ENCODE measurements around the gene SORCS2. TPM values are rescaled to one million over a fixed set of nuclear protein-coding genes. Genes with fewer than 3 reads are reported as not detected.
"Not testable (repeated sequence)": the region's sequence is repeated elsewhere in the genome, so short reads cannot be mapped to it uniquely, and the experiment has no call there.

SORCS2 gene
- total RNA-seq, 1 donor from 2014 or later = 13.4 TPM

DNA sequence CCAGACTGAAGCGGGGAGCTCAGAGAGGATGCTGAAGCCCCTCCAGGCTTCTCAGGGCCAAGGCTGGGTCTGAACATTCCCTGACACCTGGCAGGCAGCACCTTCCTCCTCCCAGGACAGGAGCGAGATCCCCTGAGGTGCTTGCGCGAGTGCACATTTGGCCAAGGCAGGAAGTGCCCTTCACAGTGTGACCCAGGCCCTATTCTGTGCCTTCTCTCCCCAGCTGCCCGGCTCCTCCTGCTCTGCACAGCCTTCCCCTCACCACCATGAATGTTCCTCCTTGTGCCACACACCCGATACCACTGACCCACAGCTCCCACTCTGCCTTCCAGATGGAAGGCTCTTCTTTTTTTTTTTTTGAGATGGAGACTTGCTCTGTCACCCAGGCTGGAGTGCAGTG is 259.5 kb downstream of the SORCS2 start:
- DNase-seq = no peak

DNA sequence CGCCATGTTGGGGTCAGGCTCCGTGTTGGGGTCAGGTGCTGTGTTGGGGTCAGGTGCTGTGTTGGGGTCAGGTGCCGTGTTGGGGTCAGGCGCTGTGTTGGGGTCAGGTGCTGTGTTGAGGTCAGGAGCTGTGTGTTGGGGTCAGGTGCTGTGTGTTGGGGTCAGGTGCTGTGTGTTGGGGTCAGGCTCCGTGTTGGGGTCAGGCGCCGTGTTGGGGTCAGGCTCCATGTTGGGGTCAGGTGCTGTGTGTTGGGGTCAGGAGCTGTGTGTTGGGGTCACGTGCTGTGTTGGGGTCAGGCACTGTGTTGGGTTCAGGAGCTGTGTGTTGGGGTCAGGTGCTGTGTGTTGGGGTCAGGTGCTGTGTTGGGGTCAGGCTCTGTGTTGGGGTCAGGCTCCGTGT is 260.5 kb downstream of the SORCS2 start:
- not testable (repeated sequence) for DNase-seq

DNA sequence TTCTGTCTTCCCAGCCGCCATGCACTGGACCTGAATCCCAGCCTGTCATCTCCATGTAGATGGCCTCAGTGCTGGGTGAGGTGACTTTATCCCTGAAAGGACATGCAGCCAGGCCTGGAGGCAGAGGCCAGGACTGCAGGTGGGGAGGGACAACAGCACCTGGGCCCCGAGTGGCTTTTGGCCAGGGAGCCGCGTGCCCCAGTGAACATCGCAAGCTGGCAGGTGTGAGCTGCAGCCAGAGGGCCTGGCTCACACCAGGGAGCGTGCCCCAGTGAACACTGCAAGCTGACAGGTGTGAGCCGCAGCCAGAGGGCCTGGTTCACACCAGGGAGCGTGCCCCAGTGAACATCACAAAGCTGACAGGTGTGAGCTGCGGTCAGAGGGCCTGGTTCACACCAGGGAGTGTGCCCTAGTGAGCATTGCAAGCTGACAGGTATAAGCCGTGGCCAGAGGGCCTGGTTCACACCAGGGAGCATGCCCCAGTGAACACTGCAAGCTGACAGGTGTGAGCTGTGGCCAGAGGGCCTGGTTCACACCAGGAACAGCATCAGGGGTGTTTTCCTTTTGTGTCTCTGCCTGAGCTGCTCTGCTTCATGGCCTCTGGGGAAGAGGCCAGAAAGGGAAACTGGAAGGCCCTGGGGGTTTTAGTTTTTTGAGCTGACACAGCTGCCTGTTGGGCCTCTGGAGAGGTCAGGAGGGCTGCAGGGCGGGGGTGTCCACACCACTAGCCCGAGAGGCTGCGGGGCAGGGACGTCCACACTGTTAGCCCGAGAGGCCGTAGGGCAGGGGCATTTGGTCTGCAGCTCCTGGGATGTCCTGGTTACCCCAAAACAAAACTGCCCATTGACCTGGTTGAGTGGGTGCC is 265.1 kb downstream of the SORCS2 start:
- DNase-seq = no peak

DNA sequence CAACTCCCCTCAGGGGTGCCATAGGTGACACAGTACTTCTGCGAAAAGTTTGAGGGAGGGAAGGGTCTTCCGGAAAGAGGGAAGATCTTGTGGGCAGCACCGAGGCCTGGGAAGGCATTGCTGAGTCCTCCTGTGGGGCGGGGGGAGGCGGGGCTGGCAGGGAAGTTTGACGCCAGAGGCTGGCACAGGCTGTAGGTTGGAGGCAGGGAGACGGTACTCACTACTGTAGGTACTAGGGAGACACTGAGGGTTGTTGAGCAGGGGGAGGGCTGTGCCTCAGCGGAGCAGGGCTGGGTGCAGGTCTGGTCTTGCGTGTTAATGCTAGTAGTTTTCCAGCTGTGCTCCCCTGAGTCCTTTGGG is 265.7 kb downstream of the SORCS2 start:
- DNase-seq = no peak

DNA sequence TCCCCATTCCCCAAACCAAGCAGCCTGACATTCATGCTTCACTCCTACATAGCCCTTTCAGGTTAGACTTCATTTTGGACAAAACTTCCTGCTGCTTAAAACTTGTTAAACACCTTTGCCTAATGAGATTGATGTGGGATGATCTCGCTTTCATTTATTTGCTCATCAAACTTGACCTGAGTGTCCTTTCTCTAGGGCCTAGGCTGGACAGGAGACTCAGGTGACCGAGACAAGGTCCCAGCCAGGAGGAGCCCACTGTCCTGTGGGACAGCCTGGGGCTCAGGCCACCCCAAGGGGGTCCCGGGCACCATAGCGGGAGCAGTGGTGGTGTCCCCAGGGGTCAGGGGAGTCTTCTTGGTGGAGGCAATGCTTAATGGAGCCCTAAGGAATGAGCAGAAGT is 266.1 kb downstream of the SORCS2 start:
- no peak for DNase-seq

DNA sequence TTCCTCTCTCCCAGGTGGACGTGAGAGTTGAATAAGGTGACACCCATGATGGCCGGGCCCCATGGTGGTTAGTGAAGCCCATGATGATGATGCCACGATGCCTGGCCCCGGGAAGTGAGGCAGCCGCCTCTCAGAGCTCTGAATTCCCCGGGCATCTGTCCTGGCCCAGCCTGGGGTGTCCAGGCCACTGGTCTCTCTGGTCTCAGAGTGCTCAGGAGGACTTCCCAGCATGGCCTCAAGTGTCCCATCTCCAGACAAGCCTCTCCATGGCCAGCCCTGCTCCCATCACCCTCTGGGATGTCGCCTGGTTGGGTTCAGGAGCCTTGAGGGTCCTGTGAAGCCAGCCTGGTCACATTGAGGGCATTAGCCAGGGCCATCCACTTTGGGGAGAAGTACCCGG is 267.1 kb downstream of the SORCS2 start:
- DNase-seq = no peak

DNA sequence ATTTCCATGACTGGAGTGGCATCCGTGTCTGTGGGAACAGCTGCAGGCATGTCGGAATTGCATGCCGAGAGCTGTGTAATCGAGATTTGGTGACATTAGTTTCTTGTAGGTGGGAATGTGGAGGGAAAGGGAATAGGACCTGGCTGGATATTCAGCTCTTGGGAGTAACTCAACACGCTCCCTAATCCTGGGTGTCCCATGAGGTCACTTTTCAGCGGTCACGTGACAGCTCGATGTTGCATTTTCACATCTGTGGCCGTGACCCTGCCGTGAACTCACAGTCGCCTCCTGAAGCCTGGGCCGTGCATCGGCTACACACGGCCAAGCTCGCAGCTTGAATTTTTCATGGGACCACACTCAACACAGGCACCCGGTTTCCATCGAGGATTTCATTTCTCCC is 268.2 kb downstream of the SORCS2 start:
- peak; percentile 91 for DNase-seq

DNA sequence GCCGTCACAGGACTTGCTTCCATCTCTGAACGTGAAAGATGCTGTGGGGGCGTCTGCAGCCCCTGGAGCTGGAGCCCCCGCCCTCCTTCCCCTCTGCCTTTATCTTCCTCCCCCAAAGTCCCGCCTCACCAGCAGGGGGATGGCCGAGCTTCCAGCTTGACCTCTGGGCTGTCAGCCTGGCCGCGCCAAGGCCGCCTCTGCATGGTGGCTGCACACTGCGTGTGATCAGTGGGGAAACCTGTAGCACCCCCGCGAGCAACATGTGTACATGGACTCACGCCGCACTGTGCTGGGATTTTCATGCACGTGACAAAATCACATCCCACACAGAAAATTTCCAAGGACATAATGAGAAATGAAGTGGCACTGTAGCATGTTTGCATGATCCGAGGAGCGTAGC is 268.9 kb downstream of the SORCS2 start:
- no peak for DNase-seq

DNA sequence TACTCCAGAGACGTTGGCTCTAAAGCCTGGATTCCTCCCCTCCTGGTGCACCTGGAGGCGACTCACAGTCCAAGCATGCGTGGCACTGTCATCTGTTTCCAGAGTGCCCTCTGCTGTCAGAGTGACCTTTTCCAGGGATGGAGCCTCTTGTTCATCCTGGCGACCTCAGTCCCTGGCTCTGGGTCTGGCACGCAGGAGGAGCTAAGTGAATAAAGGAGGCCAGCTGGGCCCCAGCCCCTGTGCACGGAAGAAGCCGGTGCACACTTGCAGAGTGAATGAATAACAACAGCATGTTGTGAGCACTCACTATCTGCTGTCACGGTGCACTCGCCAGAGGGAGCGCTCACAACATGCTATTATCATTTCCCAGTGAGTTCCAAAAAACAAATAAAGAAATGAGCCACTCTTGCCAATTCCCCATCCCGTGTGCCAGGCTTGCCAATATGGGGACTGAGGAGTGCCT is 270.2 kb downstream of the SORCS2 start:
- peak; percentile 48 for DNase-seq

DNA sequence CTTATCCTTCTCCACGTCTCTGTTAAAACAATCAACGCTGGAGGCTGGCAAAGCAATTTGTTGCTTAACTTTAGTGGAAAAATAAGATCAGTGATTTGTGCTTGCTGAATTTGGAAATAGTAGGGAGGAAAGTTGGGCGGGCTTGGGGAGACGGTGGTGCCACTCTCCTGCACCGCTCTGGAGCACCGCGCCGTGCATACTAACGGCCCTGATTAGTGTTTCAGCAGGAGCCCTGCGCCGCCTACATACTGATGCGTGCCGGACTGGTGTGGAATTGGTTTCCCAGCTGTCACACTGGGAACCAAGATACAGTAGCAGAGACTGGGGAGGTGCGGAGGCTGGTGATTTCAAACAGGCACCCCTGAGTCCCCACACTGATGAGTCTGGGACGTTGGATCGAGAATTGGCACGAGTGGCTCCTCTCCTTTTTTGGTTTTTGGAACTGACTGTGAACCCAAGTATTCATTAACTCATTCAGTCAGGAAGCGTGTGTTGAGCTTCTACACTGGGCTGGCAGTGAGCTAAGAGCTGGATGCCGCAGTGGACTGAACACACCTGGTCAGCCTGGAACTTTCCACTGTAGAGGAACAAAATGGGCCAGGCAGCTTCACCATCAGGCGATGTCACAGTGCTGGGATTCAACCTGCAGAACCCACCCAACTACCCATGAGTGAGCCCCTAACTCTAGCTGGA is 271.4 kb downstream of the SORCS2 start:
- DNase-seq = no peak

DNA sequence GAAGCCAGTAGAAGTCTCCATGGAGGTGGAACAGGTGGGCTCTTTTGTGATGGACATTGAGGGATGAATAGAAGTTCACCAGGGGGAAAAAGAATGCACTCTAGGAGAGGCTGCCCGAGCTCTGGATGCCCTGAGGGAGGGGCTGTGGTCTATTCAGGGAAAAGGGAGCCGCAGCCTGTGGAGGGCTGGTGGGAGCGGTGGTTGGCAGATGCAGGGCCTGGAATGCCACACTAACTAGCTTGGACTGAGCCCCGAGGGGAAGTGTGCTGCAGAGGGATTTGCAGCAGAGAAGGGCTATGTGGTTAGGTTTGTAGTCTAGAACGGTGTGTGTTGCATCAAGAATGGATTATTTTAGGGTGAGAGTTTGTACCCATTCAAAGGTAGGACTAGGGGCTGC is 271.9 kb downstream of the SORCS2 start:
- no peak for DNase-seq

DNA sequence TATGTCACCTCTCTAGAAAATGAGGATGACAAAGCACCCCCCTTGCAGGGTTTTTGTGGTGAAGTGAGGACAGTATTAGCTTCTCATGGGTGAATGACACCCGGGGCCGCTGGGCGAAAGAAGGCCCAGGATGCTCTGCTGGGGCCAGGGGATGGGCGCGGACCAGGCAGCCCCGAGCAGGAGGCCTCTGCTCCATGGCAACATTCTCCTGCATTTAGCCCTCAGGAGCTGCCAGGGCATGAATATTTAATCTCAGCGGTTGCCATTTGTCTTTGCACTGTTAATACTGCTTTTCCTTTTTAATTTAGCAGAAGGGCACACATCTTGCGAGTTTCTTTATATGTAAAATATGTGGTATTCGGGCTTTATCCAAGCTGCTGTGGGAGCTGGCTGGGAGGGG is 272.7 kb downstream of the SORCS2 start:
- no peak for DNase-seq

DNA sequence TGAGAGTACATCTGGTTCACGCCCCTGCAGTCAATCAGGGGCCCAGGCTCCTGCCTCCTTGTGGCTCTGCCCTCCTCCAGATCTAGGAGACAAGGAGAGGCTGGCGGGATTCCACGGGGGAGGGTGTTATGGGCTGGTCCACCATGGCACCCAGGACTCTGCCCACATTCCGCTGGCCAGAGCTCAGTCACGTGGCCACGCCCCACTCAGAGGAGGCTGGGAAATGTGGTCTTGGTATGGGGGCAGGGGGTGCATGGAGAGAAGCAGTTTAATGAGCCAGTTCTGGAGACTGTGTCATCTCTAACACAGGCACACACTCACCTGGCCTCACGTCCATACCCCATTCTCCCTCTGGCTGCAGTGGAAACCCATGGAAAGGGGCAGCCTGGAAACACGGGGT is 273.9 kb downstream of the SORCS2 start:
- DNase-seq = no peak

DNA sequence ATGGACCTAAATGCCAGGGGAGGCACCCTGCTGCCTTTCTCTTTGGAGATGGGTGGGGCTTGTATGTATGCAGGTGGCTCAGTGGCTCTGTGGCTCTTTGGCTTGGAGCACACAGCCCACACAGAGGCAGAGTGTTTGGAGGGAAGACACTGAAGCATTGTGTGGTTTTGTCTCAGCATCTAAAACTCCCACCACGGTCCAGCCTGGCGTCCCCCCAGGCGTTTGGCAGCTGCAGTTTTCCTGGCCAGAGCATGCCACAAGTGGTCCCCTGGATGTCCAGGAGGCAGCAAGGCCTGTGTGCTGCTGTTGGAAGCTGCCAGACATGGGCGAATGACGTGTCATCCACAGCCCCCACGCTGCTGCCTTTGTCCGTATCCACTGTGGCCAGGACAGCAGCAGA is 274.6 kb downstream of the SORCS2 start:
- DNase-seq = no peak

DNA sequence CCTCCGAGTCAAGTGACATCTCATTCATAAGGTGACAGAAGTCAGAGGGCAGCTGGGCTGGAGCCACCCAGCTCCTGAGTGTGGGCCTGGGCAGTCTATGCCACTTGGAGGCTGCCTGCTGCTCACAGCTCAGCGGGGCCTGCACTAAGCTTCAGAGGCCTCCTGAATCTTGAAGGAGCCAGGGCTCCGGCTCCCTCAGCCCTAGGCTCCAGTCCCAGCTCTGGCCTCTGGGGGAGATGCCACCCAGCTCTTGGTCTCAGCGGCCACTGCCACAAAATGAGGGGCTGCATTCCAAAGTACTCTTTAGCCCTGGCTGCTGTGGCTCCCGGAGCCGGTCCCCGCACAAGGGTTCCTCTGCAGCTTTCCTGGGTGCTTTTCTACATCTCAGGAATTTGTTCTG is 275.1 kb downstream of the SORCS2 start:
- no peak for DNase-seq

DNA sequence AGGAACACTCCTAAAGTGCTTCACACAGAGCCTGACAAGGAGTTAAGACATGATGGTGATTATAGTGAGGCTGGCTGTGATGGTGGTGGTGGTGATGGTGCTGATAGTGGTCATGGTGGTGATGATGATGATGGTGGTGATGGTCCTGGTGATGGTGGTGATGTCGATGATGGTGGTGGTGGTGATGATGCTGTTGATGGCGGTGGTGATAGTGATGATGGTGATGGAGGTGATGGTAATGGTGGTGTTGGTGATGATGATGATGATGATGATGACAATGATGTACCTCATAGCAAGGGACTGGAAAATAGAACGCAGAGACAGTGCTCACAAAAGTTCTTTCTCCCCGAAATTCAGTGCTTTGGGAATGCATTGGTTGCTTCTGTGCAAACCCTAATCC is 276.7 kb downstream of the SORCS2 start:
- DNase-seq = no peak

DNA sequence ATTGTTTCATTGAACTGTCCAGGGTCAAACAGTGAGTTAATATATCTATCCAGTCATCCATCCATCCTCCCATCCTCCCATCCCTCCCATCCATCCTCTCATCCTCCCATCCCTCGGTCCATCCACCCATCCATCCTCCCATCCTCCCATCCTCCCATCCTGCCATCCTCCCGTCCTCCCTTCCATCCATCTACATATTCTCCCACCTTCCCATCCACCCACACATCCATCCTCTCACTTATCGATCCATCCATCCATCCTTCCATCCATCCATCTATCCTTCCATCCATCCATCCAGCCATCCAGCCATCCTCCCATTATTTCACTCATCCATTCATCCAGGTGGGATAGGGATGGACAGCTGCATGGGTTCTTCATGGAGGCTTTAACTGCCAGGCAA is 277.8 kb downstream of the SORCS2 start:
- no peak for DNase-seq

DNA sequence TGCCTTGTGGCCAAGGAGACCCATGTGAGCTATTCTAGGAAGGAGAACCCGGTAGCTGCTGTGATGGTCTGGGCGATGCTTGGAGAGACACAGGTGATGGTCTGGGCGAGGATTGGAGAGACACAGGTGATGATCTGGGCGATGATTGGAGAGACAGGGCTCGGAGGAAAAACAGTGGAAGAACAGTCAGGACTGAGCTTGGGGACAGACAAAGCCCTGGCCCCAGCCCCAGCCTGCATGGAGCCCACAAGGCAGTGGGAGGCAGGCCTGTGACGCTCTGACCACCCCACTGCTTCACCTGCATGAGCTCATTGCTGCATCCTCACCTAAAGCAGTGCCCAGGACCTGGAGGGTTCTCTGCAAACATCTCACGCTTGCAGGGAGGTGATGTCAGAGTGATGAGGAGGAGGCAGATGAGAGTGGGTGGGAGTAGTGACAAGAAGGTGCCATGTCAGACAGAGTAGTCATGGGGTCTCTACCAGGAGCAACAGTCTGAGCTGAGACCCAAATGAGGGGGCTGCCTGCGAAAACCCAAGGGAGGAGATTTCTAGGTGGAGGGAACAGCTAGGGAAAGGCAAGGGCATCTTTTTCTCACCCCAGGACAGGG is 278.3 kb downstream of the SORCS2 start:
- no peak for DNase-seq

DNA sequence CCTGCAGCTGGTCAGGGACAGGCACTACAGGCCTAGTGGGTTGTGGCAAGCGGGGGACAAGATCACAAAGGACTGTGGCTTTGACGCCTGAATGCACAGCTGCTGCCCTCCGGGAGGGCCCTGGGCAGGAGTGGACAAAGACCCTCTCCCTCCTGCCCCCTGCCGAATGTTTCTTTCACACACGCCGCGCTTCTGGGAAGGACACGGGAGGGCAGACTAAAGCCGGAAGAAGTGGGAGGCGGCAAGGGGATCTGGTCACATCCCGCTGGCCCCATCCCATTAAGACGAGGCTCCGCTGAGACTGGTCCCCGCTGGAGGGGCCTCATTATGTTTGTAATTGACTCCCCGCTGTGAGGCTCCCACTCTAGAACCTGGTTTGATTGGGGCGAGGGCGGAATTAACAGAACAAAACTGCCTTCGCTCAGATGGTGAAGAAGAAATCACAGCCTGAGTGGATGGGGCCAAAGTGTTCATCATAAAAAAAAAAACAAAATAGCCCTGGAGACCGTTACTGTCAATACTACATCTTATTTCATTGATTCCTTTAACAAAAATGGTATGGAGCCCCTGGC is 280.2 kb downstream of the SORCS2 start:
- peak; percentile 51 for DNase-seq

DNA sequence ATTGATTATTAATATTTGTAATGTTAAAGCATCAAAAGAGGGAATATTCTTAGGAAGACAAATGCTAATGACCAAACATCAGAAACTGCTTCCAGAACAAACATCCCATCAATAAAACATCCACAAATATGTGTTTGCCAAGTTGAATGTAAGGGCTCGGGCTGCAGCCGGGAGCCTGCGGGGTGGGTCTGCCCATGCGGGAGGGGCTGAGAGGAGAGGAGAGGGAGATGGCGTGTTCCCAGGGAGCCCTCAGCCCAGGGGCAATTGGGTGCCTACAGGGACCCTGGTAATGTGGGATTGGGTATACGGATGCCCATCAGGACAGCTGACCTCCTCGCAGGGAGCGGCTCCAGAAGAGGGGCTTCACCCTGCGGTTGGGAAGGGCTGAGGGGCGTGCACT is 280.7 kb downstream of the SORCS2 start:
- DNase-seq = no peak

DNA sequence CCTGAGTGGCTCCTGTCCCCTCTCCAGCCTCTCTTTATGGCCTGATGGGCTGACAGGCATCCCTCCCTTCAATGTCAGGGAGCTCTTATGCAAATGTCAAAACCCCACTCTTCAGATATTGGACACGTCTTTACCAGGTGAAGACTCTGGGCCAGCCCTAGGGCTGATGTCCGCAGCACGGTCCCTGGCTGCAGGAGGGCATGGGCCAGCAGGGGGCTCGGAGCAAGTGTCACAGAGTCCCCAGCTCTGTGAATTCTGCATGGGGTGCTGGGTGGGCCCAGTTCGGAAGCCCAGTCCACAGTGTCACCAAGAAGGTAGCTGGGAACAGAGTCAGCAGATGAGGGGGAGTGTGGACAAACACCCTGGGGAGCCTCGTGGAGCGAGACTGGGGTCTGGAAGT is 282.0 kb downstream of the SORCS2 start:
- DNase-seq = no peak

DNA sequence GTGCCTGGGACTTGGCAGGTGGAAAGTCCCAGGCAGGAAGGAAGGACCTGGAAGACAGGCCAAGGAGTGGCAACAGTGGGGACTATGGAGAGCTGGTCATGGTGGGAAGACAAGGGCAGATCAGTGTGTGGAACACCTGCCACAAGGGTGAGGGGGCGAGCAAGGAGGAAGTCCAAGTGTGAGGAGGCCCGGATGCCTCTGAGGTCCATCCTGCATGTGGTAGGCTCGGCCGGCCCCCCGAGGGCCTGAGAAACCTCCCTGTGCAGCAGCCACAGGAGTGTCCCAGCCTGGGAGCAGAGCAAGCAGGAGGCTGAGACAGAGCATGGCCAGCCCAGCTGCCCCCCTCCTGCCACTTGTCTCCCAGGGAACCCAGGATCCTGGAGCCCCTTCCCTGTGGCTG is 282.9 kb downstream of the SORCS2 start:
- DNase-seq = no peak

DNA sequence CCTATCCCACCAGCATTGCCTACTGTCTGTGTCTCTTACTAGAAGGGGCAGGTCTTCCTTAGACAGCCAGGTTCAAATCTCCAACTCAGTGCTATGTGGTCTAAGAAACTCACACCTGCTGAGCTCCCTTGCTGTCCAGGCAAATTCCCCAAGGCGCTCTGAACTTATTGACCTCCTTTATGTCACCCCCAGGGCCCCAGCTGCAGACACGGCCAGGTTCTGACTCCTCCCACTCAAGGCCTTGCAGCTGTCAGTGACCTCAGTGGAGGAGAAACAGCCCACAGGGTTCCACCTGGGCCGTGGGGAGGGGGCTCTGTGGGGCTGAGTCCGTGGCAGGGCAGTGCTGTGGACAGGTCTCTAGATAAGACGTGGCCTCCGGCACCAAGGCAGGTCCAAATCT is 284.5 kb downstream of the SORCS2 start:
- DNase-seq = no peak
